HG03558 (cell line): ENCODE measurements around the gene KCNAB2.
"Not testable (repeated sequence)": the region's sequence is repeated elsewhere in the genome, so short reads cannot be mapped to it uniquely, and the experiment has no call there.

Source experiments
- ATAC-seq: cut with Tn5 transposase; IDR thresholded peaks from one replicate; pipeline ENCODE4 v1.9.1; 2021; ENCODE audit warnings: moderate number of reproducible peaks; ENCODE audit not compliant: unreplicated experiment; ENCODE audit errors: extremely low read depth

The KCNAB2 gene

DNA sequence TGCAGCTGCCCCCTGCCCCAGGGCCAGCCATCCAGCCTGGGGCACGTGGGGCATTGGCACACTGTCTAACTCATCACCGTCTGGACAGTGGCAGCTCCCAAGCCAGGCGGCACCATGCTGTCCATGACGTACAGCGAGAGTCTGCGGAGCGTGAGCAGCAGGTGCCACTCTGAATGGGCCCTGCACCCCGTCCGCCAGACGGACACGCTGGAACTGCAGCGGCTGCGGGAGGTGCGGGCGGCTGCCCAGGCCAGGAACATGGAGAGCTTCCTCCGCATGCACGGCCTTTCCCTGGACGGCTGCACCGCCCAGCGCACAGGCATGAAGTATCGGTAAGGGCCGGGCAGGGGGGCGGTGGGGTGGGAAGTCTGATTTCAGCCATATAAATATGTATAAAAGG lies 5.7 kb downstream of the KCNAB2 start:
- no peak for ATAC-seq

DNA sequence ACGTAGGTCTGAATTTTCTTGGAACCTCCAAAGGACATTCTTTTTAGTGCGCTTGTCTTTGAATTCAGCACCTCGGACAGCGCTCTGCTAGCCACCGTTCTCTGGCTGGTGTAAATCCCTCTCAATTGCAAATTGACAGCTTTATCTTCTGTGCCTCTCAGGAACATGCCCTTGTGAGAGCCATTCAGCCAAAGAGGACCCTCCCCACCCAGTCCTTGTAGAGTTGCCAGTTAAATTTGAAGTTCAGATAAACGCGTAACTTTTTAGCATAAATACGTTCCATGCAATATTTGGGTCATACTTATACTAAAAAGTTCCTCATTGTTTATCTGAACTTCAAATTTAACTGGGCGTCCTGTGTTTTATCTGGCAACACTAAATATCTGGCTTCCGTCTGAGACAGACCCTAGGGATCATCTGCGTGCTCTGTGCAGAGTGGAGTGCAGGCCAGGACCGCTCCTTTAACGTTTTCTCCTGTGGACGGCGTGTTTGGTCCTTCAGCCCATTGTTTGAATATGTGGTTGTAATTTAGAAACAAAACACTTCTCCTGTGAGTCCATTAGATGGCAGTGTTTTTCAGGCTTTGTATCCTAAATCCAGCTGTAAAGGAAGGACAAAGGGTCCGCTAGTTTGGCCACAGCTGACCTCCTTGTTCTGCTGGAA lies 7.0 kb downstream of the KCNAB2 start:
- no peak for ATAC-seq

DNA sequence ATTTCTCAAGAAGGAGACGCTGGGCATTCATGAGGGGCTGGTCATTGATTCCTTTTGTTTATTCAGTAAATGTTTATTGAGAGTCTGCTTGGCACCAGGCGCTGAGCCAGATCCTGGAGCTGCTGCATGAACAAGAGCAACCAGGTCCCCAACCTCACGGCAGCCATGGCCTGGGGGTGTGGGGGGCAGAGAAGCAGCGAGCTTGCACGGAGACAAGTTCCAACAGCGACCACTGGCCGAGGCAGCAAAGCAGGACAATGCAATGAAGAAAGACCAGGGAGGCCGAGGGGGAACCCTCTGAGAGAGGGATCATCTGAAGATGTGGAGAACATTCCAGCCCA lies 7.5 kb downstream of the KCNAB2 start:
- no peak for ATAC-seq

DNA sequence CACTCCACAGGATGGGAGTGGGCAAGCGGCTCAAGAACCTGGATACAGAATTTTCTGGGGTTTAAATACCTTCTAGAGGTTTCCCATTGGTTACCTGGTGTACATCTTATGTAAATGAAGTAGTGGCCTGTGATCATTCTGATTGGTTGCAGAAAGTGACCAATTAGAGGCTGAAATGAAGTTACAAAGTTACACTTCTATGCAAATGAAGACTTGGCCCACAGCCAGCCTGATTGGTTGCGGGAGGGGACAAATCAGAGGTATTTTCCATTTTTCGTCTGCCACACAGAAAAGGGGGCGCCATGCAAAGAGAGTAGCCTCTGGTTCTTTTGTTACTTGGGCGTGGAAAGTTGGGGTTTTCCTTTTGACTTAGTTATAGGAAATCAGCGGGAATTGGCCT lies 8.9 kb downstream of the KCNAB2 start:
- ATAC-seq: no peak

DNA sequence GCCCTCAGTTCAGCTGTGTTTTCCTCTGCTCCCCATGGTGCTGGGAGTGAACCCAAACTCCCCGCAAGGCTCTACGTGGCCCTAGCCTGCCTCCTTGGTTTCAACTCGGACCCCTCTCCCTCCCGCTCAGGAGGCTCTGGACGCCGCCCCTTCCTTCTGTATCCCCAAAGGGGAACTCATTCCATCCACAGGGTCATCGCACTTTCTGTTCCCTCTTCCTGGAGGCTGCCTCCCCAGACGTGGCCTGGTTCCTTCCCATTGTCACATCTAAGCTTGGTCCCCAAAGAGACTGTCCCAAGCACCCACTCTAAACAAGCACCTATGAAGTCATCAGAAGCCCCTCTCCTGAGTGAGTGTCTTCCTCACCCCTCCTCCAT lies 10.9 kb downstream of the KCNAB2 start:
- ATAC-seq: no peak

DNA sequence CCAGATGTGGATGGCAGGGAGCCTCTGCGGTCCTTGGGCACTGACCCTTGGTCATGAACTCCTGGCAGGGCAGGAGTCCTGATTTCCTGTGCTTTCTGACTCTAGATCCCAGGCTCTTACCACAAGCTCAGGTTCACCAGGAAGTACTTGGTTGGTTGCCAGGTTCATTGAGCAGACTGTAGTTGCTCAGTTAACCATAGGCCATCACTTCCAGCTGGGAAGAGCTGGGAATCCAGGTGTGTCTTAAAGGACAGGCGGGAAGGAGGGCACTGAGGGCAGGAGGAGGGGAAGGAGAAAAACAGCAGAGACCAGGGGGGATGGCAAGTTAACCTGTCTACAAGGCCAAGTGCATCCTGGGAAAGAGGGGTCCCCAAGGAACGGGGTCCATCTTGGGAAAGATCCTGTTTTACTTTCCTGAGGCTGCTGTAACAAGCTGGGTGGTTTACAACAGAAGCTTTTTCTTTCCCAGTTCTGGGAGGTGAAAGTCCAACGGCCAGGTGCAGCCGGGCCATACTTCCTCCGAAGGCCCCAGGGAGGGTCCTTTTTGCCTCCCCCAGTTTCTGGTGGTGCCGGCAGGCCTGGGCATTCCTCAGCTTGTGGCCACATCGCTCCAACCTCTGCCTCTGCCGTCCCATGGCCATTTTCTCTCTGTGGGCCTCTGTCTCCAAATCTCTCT lies 11.6 kb downstream of the KCNAB2 start:
- ATAC-seq: no peak

DNA sequence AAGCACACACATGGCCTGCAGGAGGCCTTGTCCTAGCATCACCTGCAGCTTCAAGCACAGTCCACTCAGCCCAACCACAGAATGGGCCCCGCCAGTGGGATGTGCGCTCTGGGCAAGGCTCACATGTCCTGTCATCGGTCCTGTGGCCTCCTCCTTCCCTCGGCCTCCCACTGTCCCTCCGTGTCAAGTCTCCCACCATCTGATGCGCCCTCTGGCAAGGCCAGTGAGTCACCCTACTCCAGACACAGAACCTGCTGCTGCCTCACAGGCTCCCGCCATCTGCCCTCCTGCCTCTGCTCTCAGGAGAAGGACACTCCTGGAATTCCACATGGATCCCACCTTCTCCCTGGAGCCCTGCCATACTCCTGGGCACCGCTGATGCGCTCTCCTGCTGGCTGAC lies 14.2 kb downstream of the KCNAB2 start:
- ATAC-seq: no peak

DNA sequence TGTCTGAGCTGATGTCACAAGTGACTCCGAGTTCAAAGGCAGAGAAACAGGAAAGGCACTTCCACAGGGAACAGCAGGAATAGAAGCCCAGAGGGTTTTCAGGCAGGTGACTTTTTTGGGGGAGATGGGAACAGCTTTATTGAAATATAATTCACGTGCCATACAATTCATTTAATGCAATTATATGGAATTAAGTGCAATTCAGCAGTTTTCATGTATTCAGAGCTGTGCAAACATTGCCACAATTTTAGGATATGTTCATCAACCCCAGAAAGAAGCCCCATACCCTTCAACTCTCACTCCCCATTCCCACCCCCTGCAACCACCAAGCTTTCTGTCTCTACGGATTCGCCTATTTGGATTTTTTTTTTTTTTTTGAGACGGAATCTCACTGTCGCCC lies 17.0 kb downstream of the KCNAB2 start:
- ATAC-seq: no peak

DNA sequence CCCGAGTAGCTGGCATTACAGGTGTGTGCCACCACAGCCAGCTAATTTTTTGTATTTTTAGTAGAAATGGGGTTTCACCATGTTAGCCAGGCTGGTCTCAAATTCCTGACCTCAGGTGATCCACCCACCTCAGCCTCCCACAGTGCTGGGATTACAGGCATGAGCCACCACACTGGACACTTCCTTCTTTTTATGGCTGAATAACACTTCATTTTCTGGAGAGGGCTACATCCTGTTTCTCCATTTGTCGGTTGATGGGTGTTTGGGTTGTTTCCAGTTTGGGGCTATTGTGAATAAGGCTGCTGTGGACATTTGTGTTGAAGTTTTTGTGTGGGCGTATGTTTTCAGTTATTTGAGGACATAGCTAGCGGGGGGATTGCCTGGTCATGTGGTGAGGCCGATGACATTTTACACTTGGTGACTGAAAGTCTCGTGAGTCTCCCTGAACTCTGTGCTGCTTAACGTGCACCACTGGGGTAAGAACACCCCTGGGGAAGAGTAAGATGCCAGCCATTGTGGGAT lies 17.9 kb downstream of the KCNAB2 start:
- not testable (repeated sequence) for ATAC-seq

DNA sequence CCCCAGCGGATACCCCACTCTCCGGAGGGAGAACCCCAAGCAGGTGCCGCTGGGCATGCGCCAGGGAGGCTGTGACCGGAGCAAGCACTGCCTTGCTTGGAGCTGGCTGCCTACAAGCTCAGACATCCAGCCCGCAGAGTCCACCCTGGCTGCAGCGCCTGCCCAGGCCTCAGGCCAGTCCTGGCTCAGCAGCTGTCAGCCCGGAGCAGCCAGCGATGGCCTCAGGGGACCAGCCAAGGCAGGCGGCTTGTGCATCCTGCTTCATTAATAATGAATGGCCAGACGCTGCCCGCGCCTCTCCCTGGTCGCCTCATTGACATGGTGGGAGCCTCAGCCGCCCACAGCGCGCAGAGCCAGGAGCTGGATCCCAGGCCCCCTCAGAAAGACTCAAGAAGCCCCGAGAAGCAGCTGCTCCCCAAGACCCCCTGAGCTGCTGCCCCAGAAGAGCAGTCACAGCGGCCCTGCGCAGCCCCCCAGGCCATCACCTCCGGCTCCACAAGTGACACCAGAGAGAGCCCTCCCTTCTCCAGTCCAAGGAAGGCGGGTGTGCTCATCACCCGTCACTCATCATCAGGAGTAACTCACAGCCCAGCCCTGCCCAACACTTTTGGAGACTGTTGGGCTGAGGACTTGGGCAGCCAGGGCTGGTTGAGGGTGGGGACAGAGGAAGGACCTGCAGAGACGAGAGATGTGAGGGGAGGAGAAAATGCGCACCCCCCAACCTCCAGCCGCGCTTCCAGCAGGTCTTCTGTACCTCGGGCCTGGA lies 19.6 kb downstream of the KCNAB2 start:
- no peak for ATAC-seq

DNA sequence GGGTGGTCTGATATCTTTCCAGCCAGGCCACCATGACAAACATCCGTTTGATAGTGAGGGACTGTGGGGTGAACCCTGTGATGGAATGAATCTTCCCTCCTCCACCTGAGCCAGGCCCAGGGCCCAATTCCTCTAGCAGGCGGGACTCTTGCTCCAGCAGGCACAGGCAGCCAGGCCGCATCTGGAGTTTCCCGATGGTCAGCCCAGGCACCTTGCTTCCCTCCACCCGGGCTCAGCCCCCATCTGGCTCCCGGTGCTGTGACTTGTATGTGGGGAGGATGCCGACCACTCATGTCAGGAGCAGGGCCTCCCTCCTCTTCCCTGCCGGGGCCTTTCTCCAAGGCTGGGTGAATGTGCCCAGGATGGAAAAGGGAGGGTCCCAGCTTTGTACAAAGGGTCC lies 21.0 kb downstream of the KCNAB2 start:
- no peak for ATAC-seq

DNA sequence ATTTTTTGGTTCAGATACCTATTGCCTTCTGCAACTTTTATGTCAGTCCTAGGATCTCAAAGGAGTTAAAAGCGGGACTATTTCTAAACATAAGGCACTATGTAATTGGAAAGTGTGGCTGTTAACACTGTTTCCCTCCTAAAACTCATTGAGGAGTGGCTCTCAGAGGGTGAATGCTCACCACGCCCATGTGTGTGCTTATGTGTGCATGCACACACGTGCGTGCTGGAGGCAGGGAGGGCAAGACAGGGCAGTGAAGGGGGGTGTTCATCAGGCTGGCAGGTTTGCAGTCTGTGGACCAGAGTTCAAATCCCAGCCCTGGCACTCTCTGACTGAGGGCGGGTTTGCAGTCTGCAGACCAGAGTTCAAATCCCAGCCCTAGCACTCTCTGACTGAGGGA lies 22.4 kb downstream of the KCNAB2 start:
- no peak for ATAC-seq

DNA sequence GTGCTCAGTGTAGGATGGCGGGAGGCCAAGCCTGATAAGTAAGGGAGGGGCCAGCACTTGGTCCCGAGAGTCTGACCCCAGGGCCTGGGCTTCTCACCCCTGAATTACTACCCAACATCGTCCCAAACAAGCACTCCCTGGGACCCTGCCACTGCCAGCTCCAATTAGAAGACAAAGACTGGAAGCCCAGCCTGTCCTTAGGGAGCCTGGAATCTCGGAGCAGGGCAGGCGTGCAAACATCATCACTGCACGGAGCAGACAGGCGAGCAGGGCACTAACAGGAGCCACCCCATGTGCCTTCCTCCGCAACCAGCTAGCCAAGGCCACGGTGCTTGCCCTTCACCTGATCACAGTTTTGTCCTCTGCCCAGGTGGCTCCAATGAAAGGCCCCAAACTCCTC lies 23.2 kb downstream of the KCNAB2 start:
- no peak for ATAC-seq

DNA sequence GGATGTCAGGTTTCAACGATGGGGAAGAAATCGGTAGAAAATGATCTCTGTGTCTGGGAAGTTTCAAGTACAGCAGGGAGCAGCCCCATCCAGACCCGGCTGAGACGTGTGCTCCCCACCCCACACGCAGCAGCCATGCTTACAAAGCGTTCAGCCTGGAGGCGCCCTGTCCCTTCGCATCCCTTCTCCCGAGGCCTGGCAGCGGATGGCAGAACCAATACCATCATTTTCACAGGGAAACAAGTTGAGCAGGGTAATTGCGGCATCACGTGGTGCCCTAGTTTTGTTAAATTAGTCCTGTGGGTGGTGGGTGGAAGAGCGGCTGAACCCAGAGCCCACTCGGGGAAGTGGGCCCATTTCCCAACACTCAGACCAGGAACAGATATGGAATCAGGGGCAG lies 23.9 kb downstream of the KCNAB2 start:
- no peak for ATAC-seq

DNA sequence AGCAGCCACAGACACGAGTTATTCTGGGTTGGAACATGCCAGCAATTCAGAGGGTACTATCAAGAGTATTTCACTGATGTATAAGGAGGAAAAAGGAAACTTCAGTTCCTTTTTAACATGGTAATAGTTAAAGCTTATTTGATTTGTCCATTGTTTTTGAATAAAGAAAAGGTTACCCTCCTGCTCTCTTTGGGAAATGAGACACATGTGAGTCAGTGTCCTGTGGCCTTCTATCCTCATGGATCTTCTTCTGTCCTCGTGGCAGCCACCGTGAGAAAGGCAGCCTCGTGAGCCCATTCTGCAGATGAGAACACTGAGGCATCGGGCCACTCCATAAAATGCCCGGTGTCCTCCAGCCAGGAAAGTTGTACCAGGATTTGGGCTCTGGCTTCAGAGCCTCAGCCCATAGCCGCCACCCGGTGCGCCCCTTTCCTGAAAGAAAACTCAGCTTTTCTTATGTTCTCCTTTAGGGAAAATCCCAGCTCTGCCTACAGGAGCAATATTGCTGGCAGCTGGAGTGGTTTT lies 24.8 kb downstream of the KCNAB2 start:
- no peak for ATAC-seq

DNA sequence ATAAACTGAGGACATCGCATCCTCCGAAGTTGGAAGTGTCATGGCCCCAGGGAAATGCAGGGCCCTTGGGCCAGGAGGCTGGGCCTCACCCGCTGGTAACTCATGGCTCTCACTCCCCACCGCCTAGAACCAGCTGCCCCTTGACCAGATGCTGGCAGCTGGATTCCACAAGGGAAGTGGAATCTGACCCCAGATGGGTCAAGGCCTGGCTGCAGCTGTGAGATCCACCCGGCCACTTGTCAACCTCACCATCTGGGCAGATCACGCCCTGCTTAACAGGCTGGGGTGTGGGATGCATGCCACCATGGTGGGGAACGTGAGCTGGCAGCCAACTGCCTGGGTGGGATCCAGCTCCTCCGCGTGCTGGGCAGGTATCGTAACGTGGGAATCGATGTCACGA lies 25.5 kb downstream of the KCNAB2 start:
- ATAC-seq: no peak

DNA sequence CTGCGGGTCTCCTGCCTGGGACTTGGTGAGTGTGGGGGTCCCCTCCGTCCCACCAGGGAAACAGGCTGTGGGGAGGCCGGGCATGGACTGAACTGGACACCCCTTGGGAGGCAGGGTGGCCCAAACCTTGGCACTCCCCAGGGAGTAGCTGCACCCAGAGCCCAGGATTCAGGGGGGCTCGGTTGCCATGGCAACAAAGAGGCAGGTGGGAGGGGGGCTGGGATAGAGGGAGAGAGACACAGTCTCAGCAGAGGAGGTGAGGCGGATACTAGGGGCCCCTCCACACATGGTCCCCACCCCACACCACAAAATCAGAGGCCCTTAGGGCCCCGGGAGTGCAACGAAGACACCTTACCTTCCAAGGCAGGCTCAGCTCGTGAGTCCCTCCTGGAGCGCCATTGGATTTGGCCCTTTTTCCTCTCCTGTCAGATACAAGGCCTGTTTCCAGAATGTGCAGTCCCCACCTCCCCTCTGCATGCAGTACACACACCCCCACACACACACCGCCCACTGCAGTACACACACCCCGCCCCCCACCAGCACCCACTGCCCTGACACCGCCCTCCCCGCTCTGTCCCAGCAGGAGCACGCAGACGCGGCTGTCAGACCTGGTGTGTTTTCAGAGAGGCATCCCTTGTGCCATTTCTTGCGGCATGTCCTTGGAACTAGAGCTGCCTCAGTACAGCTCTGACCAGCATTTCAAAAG lies 27.2 kb downstream of the KCNAB2 start:
- no peak for ATAC-seq

DNA sequence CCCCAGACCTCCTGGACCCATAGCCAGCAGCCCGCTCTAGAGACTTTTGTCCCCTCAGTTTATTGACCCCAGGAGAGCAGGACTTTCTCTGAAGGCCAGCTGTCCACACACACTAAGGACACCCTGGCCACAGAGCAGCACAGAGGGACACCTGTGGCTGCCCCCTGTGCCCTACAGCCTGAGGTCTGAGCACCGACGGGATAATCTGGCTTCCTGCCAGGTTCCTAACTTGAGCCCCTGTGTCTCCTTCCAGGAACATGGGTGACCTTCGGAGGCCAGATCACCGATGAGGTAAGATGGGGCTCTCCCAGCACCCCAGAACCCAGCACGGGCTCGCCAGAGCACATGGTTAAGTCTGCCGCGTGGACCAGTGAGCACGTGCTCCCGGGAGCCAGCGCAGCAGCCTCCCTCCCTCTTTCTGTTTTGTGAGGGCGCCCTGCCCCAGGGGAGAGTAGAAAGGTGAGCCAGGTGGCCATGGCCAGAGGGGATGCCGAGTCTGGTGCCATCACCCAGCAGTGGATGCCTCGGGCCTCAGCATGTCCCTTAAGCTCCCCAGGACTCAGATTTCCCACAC lies 27.9 kb downstream of the KCNAB2 start:
- ATAC-seq: no peak

DNA sequence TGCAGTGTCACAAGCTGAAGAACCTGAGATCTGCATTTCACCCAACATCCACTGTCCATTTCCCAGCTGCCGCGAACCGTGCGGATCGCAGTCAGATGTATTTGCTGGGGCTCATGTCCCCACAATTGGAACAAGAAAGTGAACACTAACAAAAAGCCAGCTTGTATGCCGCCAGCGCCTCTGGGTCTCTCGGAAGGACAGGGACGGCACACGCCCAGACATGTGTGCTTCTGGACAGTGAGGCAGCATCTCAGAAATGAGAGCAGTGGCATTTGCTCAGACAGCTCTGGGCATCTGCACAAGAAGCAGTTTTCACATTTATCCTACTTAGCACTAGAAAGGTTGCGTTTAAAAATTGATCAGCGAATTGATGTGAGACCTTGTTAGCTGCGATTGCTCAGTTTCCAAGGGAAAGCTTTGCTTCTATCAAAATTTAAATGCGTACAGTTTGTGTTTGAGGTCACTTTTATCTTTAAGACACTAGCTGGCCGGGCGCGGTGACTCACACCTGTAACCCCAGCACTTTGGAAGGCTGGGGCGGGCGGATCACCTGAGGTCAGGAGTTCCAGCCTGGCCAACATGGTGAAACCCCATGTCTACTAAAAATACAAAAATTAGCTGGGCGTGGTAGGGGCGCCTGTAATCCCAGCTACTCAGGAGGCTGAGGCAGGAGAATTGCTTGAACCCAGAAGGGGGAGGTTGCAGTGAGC lies 28.7 kb downstream of the KCNAB2 start:
- no peak for ATAC-seq

DNA sequence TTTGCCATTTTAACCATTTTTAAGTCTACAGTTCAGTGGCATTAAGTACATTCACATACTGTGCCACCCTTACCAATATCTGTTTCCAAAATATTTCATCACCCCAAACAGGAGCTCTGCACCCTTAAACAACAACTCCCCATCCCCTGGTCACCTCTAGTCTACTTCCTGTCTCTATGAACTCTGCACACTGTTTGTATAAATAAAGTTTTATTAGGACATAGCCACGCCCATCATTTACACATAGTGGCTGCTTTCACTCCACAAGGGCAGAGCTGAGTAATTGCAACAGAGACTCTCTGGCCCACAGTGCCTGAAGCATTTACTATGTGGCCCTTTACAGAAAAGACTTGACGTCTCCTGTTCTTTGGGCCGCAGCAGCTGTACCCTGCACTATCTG lies 30.1 kb downstream of the KCNAB2 start:
- ATAC-seq: no peak
